Esophagus (tissue), 2 donors: ENCODE data around the gene RPL18A. TPM values are rescaled to one million over a fixed set of nuclear protein-coding genes. Genes with fewer than 3 reads are reported as not detected.
A peak's percentile ranks its signal among the peaks of the same experiment; 100 is the strongest.

Experiments used
- H3K27ac ChIP-seq, 2 donors: one replicate each; pipeline ENCODE4 v1.5.1; 2013; ENCODE audit warnings: low read depth in 2 of 2, mild to moderate bottlenecking in 2 of 2, inconsistent platforms in 1 of 2, low read length in 1 of 2, moderate library complexity in 1 of 2
- H3K27me3 ChIP-seq, 2 donors: one replicate each; pipeline ENCODE4 v1.6.1; 2013; ENCODE audit warnings: low read length in 2 of 2, control low read depth in 1 of 2, mild to moderate bottlenecking in 1 of 2; ENCODE audit not compliant: insufficient read depth in 2 of 2, control insufficient read depth in 1 of 2
- H3K36me3 ChIP-seq, 2 donors: one replicate each; pipeline ENCODE4 v1.6.1; 2013; ENCODE audit warnings: low read length in 1 of 2; ENCODE audit not compliant: control insufficient read depth in 2 of 2, insufficient read depth in 2 of 2
- H3K4me1 ChIP-seq, 2 donors: one replicate each; pipeline ENCODE4 v1.6.1; 2013; ENCODE audit warnings: low read length in 1 of 2; ENCODE audit not compliant: control insufficient read depth in 2 of 2, insufficient read depth in 2 of 2
- H3K4me3 ChIP-seq, 2 donors: one replicate each; pipeline ENCODE4 v1.5.1; 2013; ENCODE audit warnings: low read length in 2 of 2, mild to moderate bottlenecking in 2 of 2, low read depth in 1 of 2, moderate library complexity in 1 of 2
- H3K9me3 ChIP-seq, 2 donors: one replicate each; pipeline ENCODE4 v1.6.1; 2013; ENCODE audit warnings: mild to moderate bottlenecking in 2 of 2, low read depth in 1 of 2, low read length in 1 of 2, moderate library complexity in 1 of 2; ENCODE audit not compliant: control insufficient read depth in 2 of 2, insufficient read depth in 1 of 2
- WGBS, 2 donors: extraction: QIAGEN DNeasy Blood & Tissue Kit; methylation state at CpG; one replicate each; pipeline ENCODE4 v1.1.7; 2013; 5-methylcytosine and 5-hydroxymethylcytosine counted together
- polyA plus RNA-seq, 2 donors: library from polyadenylated mRNA; stranded (reverse); fragments of 200-250 nt; gene quantifications; one replicate each; pipeline ENCODE4 v1.2.3, GENCODE V29; 2013
- donor health status: healthy with polysubstance abuse.
- donor health status: Bipolar disorder and iron deficiency.

RPL18A gene
- polyA plus RNA-seq, 2 donors, result 1,368 to 2,485 TPM

DNA sequence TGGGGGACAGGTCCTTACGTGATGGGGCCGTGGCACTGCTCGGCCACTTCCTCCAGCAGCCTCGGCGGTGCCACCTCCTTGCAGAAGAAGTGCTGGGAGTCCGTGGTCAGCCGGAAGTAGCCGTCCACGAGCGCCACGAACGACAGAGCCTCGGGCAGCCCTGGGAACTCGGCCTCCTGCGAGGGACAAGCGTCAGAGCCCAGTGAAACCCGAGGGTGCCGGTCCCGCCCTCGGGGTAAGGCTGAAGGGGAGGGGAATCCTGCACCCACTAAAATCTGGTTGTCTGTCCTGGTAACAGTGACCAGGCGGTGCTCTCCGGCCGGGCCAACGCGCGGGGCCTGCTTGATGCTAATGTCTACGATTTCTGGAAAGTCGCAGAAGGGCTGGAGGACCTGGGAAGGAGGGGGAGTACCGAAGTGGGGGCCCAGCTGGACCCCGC, 18.3 kb upstream of the RPL18A start:
- 24 to 35% methylated on average over 29 to 30 of the region's 30 CpGs for WGBS, 2 donors
- no peaks in the 10 kb centered on the region for H3K27me3 ChIP-seq
- H3K4me1 ChIP-seq, result peaks cover 7 to 10% of the 10 kb centered on the region in 2 donors
- H3K27ac ChIP-seq, result no peak overlapping the region
- peaks cover 0 to 2% of the 10 kb centered on the region in 2 donors for H3K36me3 ChIP-seq
- no peaks in the 10 kb centered on the region for H3K9me3 ChIP-seq
- H3K4me3 ChIP-seq, result peak overlapping the region in 1 of 2 donors; percentile 4

DNA sequence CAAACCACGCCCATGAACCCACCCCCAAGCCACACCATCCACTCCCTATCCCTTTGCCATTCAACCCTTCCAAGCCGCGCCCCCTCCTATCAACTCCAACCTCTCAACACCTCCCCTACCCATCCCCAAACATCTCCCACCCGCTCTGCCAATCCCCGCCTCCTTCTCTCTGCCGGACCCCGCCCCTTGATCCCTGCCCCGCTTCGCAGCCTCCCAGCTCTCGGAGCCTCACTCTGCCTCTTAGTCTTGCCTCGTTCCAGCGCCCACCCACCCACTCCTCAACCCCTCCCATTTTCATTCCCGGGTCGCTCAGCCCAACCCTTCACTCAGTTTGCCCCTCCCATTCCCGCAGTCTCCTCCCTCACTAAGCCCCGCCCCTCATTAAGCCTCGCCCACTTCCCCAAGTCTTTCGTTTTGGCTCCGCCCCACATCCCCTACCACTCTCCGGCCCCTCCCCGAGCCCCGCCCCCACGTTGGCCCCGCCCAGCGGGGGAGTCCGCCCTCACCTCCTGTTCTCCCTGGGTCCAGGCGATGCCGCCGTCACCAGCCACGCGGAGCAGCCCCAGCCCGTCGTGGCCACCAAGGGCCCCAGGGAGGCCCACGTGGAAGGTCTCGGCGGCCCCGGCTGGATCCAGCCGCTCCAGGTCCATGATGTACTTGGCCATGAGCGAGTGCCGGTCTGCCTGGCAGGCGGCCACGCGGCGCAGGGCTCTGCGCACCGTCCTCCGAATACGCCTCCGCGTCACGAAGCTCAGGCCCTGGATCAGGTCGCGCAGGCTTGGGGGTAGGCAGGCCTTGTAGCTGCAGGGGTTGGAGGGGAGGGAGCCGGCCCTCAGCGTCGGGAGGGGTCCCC, 17.7 kb upstream of the RPL18A start:
- no peaks in the 10 kb centered on the region for H3K27me3 ChIP-seq
- peaks cover 0 to 2% of the 10 kb centered on the region in 2 donors for H3K36me3 ChIP-seq
- 26 to 27% methylated on average over 56 of the region's 56 CpGs for WGBS, 2 donors
- H3K4me1 ChIP-seq, result peaks cover 7 to 10% of the 10 kb centered on the region in 2 donors
- no peak overlapping the region for H3K27ac ChIP-seq
- H3K4me3 ChIP-seq, result peak overlapping the region in 1 of 2 donors; percentile 23
- no peaks in the 10 kb centered on the region for H3K9me3 ChIP-seq

GRCh38 chr19:17842663-17843291, 16.9 kb upstream of the RPL18A start:
- 62 to 74% methylated on average over 20 of the region's 20 CpGs for WGBS, 2 donors
- peak overlapping the region in 1 of 2 donors; percentile 23 for H3K4me3 ChIP-seq
- peaks cover 0 to 2% of the 10 kb centered on the region in 2 donors for H3K36me3 ChIP-seq
- no peak overlapping the region for H3K27ac ChIP-seq
- H3K9me3 ChIP-seq, result no peaks in the 10 kb centered on the region
- peaks cover 7 to 10% of the 10 kb centered on the region in 2 donors for H3K4me1 ChIP-seq
- no peaks in the 10 kb centered on the region for H3K27me3 ChIP-seq

- Histone ChIP-seq H3K4me3 (no peak overlapping the region), H3K27me3 (no peaks in the 10 kb centered on the region), H3K9me3 (no peaks in the 10 kb centered on the region), H3K36me3 (peaks cover 0 to 2% of the 10 kb centered on the region in 2 donors), H3K4me1 (peaks cover 7 to 10% of the 10 kb centered on the region in 2 donors), H3K27ac (no peak overlapping the region)
- 76 to 79% methylated on average over 9 of the region's 9 CpGs for WGBS, 2 donors
Observed at GRCh38 chr19:17843292-17843827, 16.4 kb upstream of the RPL18A start.

- Histone ChIP-seq H3K9me3 (no peaks in the 10 kb centered on the region), H3K27me3 (no peaks in the 10 kb centered on the region), H3K36me3 (peaks cover 0 to 2% of the 10 kb centered on the region in 2 donors), H3K4me3 (no peak overlapping the region), H3K4me1 (peaks cover 7 to 10% of the 10 kb centered on the region in 2 donors), H3K27ac (no peak overlapping the region)
- WGBS, 2 donors, result 80 to 89% methylated on average over 14 of the region's 14 CpGs
Observed at GRCh38 chr19:17843908-17844490, 15.7 kb upstream of the RPL18A start.

DNA sequence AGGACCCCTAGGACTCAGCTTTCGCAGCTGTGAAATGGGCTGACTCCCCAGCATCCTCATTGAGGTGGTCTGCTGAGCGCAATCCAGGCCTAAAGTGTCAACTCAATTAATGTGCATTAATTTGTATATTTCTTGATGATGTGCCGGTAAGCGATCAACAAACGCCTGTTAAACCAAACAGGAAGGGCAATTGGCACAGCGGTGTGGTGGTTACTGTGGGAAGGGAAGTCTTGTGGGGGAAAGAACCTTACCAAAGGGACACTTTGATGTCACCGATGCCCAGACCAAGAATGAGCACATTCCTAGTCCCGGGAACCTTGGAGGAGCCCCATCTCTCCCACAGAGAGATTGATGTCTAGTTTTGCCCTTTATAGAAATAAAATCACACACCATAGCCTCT, 13.6 kb upstream of the RPL18A start:
- Histone ChIP-seq H3K27ac (no peak overlapping the region), H3K9me3 (no peaks in the 10 kb centered on the region), H3K4me1 (peaks cover 7 to 13% of the 10 kb centered on the region in 2 donors), H3K27me3 (no peaks in the 10 kb centered on the region), H3K4me3 (no peak overlapping the region), H3K36me3 (peaks cover 0 to 2% of the 10 kb centered on the region in 2 donors)
- 77 to 83% methylated on average over 8 of the region's 8 CpGs for WGBS, 2 donors

- peaks cover 0 to 2% of the 10 kb centered on the region in 2 donors for H3K36me3 ChIP-seq
- 10 to 14% methylated on average over 37 to 40 of the region's 40 CpGs for whole genome bisulfite sequencing, 2 donors
- H3K9me3 ChIP-seq, result no peaks in the 10 kb centered on the region
- H3K27me3 ChIP-seq, result no peaks in the 10 kb centered on the region
- peak within 1 kb of the TSS; percentile 15 to 24 for H3K4me3 ChIP-seq
- peaks cover 0 to 3% of the 10 kb centered on the region in 2 donors for H3K4me1 ChIP-seq
- H3K27ac ChIP-seq, result peak within 1 kb of the TSS; percentile 63 to 74
Observed at GRCh38 chr19:17847538-17848366, 12.0 kb upstream of the RPL18A start, which contains the start of gene JAK3. Gene JAK3, minus strand, starts transcription at chr19:17847982. Its CDS starts 3,565 bp downstream, at chr19:17844417.

DNA sequence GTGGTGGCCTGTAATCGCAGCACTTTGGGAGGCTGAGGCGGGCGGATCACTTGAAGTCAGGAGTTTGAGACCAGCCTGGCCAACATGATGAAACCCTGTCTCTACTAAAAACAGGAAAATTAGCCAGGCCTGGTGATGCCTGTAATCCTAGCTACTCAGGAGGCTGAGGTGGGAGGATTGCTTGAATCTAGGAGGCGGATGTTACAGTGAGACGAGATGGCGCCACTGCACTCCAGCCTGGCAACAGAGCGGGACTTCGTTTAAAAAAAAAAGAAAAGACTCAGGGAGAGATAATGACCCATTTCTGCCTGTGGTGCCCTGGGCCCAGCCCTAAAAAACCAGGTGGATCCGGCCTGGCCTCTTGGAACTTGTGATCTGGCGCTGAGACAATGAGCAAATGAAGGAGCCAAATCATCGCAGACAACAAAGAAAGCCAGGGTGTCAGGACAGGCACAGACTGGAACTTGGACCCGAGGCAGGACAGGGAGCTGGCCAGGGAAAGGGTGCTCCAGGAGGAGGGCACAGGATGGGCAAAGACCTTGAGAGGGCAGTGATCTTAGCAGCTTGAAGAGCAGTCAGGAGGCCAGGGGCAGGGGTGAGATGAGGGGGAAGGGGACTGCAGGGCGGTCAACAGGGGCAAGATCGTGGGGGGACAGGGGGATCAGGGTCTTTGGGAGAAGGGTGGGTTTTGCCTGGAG, 11.0 kb upstream of the RPL18A start:
- H3K27me3 ChIP-seq, result no peaks in the 10 kb centered on the region
- no peak overlapping the region for H3K4me3 ChIP-seq
- H3K36me3 ChIP-seq, result peaks cover 0 to under 1% of the 10 kb centered on the region in 2 donors
- H3K4me1 ChIP-seq, result peaks cover 0 to 3% of the 10 kb centered on the region in 2 donors
- WGBS, 2 donors, result 51 to 68% methylated on average over 14 of the region's 14 CpGs
- H3K9me3 ChIP-seq, result no peaks in the 10 kb centered on the region
- H3K27ac ChIP-seq, result peak overlapping the region; percentile 34 to 74
